GM18502 (cell line): ENCODE measurements around the gene CSGALNACT2.
"Not testable (repeated sequence)": the region's sequence is repeated elsewhere in the genome, so short reads cannot be mapped to it uniquely, and the experiment has no call there.

Source experiments
- ATAC-seq: cut with Tn5 transposase; IDR thresholded peaks from one replicate; pipeline ENCODE4 v1.9.1; 2021; ENCODE audit warnings: mild to moderate bottlenecking; ENCODE audit not compliant: unreplicated experiment, poor library complexity

CSGALNACT2 gene

GRCh38 chr10:43211030-43211429 lies 72.8 kb downstream of the CSGALNACT2 start:
- ATAC-seq: no peak

- ATAC-seq: no peak
These were observed 73.3 kb downstream of the CSGALNACT2 start for GRCh38 chr10:43211431-43212042.

GRCh38 chr10:43212043-43212721 lies 73.9 kb downstream of the CSGALNACT2 start:
- ATAC-seq: no peak

- no peak for ATAC-seq
These were observed 76.1 kb downstream of the CSGALNACT2 start for GRCh38 chr10:43214071-43214955.

GRCh38 chr10:43214956-43215561 lies 76.8 kb downstream of the CSGALNACT2 start:
- ATAC-seq: no peak

GRCh38 chr10:43215758-43216455 lies 77.7 kb downstream of the CSGALNACT2 start:
- ATAC-seq: no peak

GRCh38 chr10:43216931-43217562 lies 78.8 kb downstream of the CSGALNACT2 start:
- no peak for ATAC-seq

DNA sequence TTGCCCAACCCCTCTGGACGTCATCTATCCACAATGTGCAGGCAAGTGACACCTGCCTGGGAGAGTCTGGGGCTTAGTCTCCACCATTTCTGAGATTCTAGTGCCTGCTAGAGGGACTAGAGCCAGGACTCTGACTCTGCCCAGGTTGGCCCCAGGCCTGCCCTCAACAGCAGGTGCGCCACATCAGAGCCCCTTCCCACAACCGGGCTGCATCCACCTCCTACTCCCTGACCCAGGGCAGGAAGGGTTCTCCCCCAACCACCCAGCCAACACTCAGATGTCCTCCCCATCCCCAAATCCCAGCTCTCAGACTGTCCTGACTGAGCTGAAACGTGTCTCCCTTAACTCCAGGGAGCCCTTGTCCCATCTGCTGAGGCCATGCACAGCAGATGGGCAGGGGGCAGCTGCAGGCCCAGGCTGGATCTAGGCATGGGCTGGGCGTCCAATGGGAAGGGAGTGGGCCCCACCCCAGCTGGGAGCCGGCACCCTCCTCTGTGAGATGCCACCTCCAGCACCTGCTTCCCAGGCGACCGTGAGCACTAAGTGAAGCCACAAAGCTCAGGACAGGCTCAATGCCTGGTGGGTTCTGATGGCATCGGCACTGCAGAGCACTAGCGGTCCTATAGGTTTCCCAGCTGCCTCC lies 79.4 kb downstream of the CSGALNACT2 start:
- ATAC-seq: no peak

- ATAC-seq: no peak
These were observed 80.1 kb downstream of the CSGALNACT2 start for GRCh38 chr10:43218206-43218950.

DNA sequence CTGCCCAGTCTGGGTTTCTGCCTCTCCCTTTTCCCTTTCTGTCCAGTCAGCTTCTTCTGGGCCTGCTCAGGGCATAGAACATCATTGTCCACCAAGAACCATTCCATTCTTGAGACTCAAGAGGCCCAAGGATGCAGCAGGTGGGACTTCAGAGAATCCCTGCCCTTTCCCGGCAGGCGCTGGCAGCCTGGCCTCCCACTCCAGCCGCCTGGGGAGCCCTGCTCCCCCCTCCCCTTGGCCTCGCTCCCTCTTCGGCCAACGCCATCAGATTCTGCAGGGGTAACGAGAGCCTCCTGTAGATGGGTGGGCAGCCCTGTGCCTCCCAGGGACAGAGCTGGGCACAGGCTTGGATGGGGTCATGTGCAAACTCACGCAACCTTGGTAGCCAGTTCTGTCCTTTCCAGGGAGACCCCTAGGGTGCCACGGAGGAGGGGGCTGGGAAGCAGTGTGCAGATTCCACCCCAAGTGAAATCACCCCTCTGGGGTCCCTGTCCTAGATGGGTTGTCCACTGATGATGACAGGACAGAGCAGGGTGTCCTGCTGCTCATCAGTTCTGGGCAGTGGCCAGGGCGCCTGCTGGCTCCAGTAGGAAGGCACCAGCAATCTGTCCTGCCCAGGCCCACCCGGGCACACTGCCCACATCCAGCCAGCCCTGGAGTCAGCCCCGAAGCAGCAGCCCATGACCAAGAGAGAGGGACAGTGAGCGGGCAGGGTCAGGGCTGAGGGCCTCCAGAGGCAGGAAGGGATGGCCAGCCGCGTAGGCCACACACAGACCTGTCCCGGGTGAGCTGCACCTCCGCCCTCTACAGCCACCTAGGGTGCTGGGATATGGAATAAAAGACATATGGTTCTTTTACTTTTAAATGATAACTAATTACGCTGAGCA lies 80.9 kb downstream of the CSGALNACT2 start:
- ATAC-seq: no peak

GRCh38 chr10:43219848-43220247 lies 81.6 kb downstream of the CSGALNACT2 start:
- no peak for ATAC-seq

GRCh38 chr10:43220251-43220650 lies 82.0 kb downstream of the CSGALNACT2 start:
- not testable (repeated sequence) for ATAC-seq

- no peak for ATAC-seq
These were observed 82.6 kb downstream of the CSGALNACT2 start for GRCh38 chr10:43220657-43221418.

GRCh38 chr10:43221419-43222209 lies 83.4 kb downstream of the CSGALNACT2 start:
- no peak for ATAC-seq

- no peak for ATAC-seq
These were observed 84.0 kb downstream of the CSGALNACT2 start for GRCh38 chr10:43222210-43222720.

GRCh38 chr10:43223056-43223455 lies 84.8 kb downstream of the CSGALNACT2 start:
- no peak for ATAC-seq
